OCI-LY7 (cell line): Measurements from ENCODE around the gene YWHAB. TPM values are rescaled to one million over a fixed set of nuclear protein-coding genes. Genes with fewer than 3 reads are reported as not detected.

Source experiments
- BruUV-seq: library from RNA; stranded (reverse); fragments of 400-500 nt; replicated peaks from 2 replicates; lab custom pipeline; 2021; lab: Mats Ljungman, UMichigan
- CTCF ChIA-PET: fragments of 300-600 bp; sonication (Branson Sonifier 250); formaldehyde crosslinking; loops from one replicate; lab custom pipeline; 2022; ENCODE audit warnings: antibody characterized with exemption; ENCODE audit not compliant: unreplicated experiment; lab: Charles Lee
- POLR2A ChIA-PET: fragments of 300-600 bp; sonication (Branson Sonifier 250); formaldehyde crosslinking; loops from one replicate; lab custom pipeline; 2022; ENCODE audit warnings: antibody characterized with exemption; lab: Charles Lee
- DNase-seq: peaks from one replicate; pipeline ENCODE4 v3.0.0-alpha.2; 2015; ENCODE audit warnings: low spot score
- H2AFZ ChIP-seq: fragments of 200-600 bp; sonication (generic), shearing (Covaris generic); 2 replicates; pipeline ENCODE4 v1.6.1; 2014; ENCODE audit warnings: mild to moderate bottlenecking, antibody characterized with exemption, low read length, moderate library complexity
- H3K27ac ChIP-seq: fragments of 200-600 bp; sonication (generic); 2 replicates; pipeline ENCODE4 v1.5.1; 2014; ENCODE audit warnings: mixed run types, low read depth, mild to moderate bottlenecking, moderate library complexity, low read length, inconsistent platforms; ENCODE audit not compliant: poor library complexity, severe bottlenecking
- H3K36me3 ChIP-seq: fragments of 200-600 bp; sonication (generic); 2 replicates; pipeline ENCODE4 v1.6.1; 2014; ENCODE audit warnings: mild to moderate bottlenecking, antibody characterized with exemption, low read length, moderate library complexity, mixed read lengths; ENCODE audit not compliant: insufficient read depth
- H3K4me1 ChIP-seq: fragments of 200-600 bp; sonication (generic); 2 replicates; pipeline ENCODE4 v1.5.1; 2014; ENCODE audit warnings: mild to moderate bottlenecking, low read length; ENCODE audit not compliant: insufficient read depth, poor library complexity, severe bottlenecking
- H3K4me2 ChIP-seq: fragments of 200-600 bp; sonication (generic); 2 replicates; pipeline ENCODE4 v1.6.1; 2014; ENCODE audit warnings: mild to moderate bottlenecking, low read length
- H3K4me3 ChIP-seq: fragments of 200-600 bp; sonication (generic); 2 replicates; pipeline ENCODE4 v1.5.1; 2014; ENCODE audit warnings: mild to moderate bottlenecking, low read depth, low read length; ENCODE audit not compliant: poor library complexity, severe bottlenecking
- H3K79me2 ChIP-seq: fragments of 200-600 bp; sonication (generic); 2 replicates; pipeline ENCODE4 v1.6.1; 2016; ENCODE audit warnings: low read depth, mild to moderate bottlenecking, low read length, moderate library complexity, mixed read lengths; ENCODE audit not compliant: insufficient read depth
- H3K9me2 ChIP-seq: fragments of 200-600 bp; sonication (generic); 2 replicates; pipeline ENCODE4 v1.6.1; 2016; ENCODE audit warnings: mild to moderate bottlenecking, low read length, mixed read lengths; ENCODE audit not compliant: insufficient read depth
- H3K9me3 ChIP-seq: fragments of 200-600 bp; sonication (generic); 2 replicates; pipeline ENCODE4 v1.6.1; 2014; ENCODE audit warnings: mild to moderate bottlenecking, mixed run types, low read length, mixed read lengths
- H4K20me1 ChIP-seq: fragments of 200-600 bp; sonication (generic); 2 replicates; pipeline ENCODE4 v1.6.1; 2014; ENCODE audit warnings: mild to moderate bottlenecking, antibody characterized with exemption, low read length, moderate library complexity, mixed read lengths; ENCODE audit not compliant: insufficient read depth
- CTCF ChIP-seq: fragments of 200-600 bp; sonication (generic); conservative IDR thresholded peaks from 2 replicates; pipeline ENCODE4 v1.5.1; 2014; ENCODE audit warnings: mild to moderate bottlenecking, antibody characterized with exemption, low read length, moderate library complexity, mixed read lengths
- EZH2phosphoT487 ChIP-seq: fragments of 200-600 bp; sonication (generic); IDR thresholded peaks from 2 replicates; pipeline ENCODE4 v1.6.1; 2018; ENCODE audit warnings: low read depth, borderline replicate concordance, mild to moderate bottlenecking, mixed run types, antibody characterized with exemption, low read length, moderate library complexity, mixed read lengths
- intact Hi-C: fragments of 100-400 bp; cut with micrococcal nuclease; formaldehyde crosslinking; loops from one replicate; pipeline ENCODE4 v1.10.0; 2022; ENCODE audit not compliant: unreplicated experiment
- total RNA-seq, 2 experiments: library from RNA; depleted of rRNA in 1 of 2; stranded (reverse); fragments of >200 nt in 1 of 2; shearing (Covaris generic) in 1 of 2; gene quantifications; 2 replicates each; pipeline ENCODE4 v1.2.3, GENCODE V29; 2014 to 2022

Gene YWHAB
- total RNA-seq, 2 experiments from 2014 or later, result 72.8 to 245 TPM

DNA sequence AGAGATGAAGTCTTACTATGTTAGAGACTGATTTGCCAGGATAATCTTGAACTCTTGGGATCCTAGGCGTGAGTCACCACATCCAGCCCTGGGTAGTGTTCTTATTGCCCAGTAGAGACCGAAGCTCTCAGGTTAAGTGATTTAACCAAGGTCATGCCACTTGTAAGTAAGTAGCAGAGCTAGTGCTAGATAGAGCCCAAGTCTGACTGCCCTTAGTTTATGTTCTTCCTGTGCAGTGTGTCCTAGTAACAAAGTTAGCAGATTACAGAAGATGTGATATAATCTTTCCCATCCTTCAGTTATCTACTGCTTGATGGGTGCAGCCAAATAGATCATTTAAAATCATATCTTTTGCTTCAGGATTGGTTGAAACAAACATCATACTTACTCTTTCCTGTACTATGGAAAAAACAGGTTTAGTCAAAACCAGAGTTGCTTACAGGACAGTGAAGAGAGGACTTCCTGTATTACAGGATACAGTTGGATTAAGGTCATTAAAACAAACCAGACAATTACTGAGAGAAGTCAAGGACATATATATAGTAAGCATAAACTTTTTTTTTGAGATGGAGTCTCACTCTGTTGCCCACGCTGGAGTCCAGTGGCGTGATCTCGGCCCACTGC is 14.8 kb downstream of the YWHAB start:
- TF ChIP-seq EZH2phosphoT487 (no peak), CTCF (no peak)
- CTCF ChIA-PET, result no interaction called here
- no peaks in the 10 kb centered on the region for H3K9me3 ChIP-seq
- no peak overlapping the region for H3K4me3 ChIP-seq
- no peaks in the 10 kb centered on the region for H3K9me2 ChIP-seq
- intact Hi-C loops, result no loop called here
- H3K27ac ChIP-seq, result peak overlapping the region; percentile 24
- peaks cover 43% of the 10 kb centered on the region for H4K20me1 ChIP-seq
- H2AFZ ChIP-seq, result no peak overlapping the region
- DNase-seq, result no peak
- peaks cover 100% of the 10 kb centered on the region for H3K36me3 ChIP-seq
- H3K4me2 ChIP-seq, result no peak overlapping the region
- BruUV-seq, result no TSS peak
- peaks cover 67% of the 10 kb centered on the region for H3K79me2 ChIP-seq
- POLR2A ChIA-PET, result no interaction called here
- H3K4me1 ChIP-seq, result peaks cover 33% of the 10 kb centered on the region

- no TSS peak for BruUV-seq
- Histone ChIP-seq H3K4me1 (peaks cover 17% of the 10 kb centered on the region), H3K27ac (no peak overlapping the region), H3K9me2 (no peaks in the 10 kb centered on the region), H3K4me3 (no peak overlapping the region), H4K20me1 (peaks cover 31% of the 10 kb centered on the region), H3K36me3 (peaks cover 100% of the 10 kb centered on the region), H3K4me2 (no peak overlapping the region), H2AFZ (no peak overlapping the region), H3K9me3 (no peaks in the 10 kb centered on the region), H3K79me2 (peaks cover 50% of the 10 kb centered on the region)
- ChIA-PET POLR2A (no interaction called here), CTCF (no interaction called here)
- intact Hi-C loops, result no loop called here
- DNase-seq, result no peak
- TF ChIP-seq CTCF (no peak), EZH2phosphoT487 (no peak)
These were observed 16.5 kb downstream of the YWHAB start for GRCh38 chr20:44901974-44902373.

DNA sequence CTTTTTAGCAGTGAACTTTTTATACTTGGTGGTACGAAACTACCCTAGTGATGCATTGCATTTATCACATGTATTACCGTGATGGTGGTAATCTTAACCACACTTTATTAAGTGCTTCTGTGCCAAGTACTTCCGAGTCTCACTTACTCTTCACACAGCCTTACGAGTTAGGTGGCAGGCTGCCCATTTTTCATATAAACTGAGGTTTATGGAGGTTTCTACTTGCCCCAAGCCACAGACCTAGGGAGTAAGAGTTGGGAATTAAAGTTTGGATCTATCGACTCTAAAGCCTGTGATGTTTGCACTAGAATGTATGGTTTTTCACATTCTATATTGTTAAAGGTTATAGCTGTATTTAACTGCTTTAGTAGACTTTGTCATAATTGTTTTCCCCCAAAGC is 18.9 kb downstream of the YWHAB start:
- no peak overlapping the region for H2AFZ ChIP-seq
- H3K79me2 ChIP-seq, result peaks cover 26% of the 10 kb centered on the region
- POLR2A ChIA-PET, result interaction anchor here (0.5 to 2.1 kb wide), 3 partner anchors 12 to 221 kb away, joined by 3 to 6 read pairs (median 3); no protein-coding TSS in a partner anchor
- peaks cover 21% of the 10 kb centered on the region for H4K20me1 ChIP-seq
- CTCF ChIA-PET, result no interaction called here
- no peaks in the 10 kb centered on the region for H3K9me2 ChIP-seq
- no peak for DNase-seq
- intact Hi-C loops, result no loop called here
- no peaks in the 10 kb centered on the region for H3K9me3 ChIP-seq
- no peak overlapping the region for H3K27ac ChIP-seq
- BruUV-seq, result no TSS peak
- H3K36me3 ChIP-seq, result peaks cover 100% of the 10 kb centered on the region
- no peak overlapping the region for H3K4me3 ChIP-seq
- no peak overlapping the region for H3K4me2 ChIP-seq
- H3K4me1 ChIP-seq, result peaks cover 17% of the 10 kb centered on the region
- no peak for TF ChIP-seq EZH2phosphoT487
- no peak for TF ChIP-seq CTCF
